ENCODE data around the gene SLC35F4.

Gene SLC35F4

GRCh38 chr14:57671021-57671420, 194.9 kb downstream of the SLC35F4 start:
- no peak overlapping the region for H3K4me3 ChIP-seq (ENCODE audit: insufficient read depth, low read depth, low read length, poor library complexity, severe bottlenecking)
- no peaks in the 10 kb centered on the region for H3K27me3 ChIP-seq (replicated peaks; ENCODE audit: control insufficient read depth, insufficient read depth, low read length, poor library complexity, severe bottlenecking)
- no peak overlapping the region for H3K27ac ChIP-seq (ENCODE audit: insufficient read depth, low read length, poor library complexity, severe bottlenecking)
- DNase-seq: no peak
- no peaks in the 10 kb centered on the region for H3K9me3 ChIP-seq (ENCODE audit: control insufficient read depth, low read length)
- H3K36me3 ChIP-seq (ENCODE audit: control insufficient read depth, insufficient read depth, low read length): no peaks in the 10 kb centered on the region
- no peaks in the 10 kb centered on the region for H3K4me1 ChIP-seq (ENCODE audit: control insufficient read depth, insufficient read depth, low read length, poor library complexity, severe bottlenecking)

- H3K27me3 ChIP-seq (replicated peaks; ENCODE audit: control insufficient read depth, insufficient read depth, low read length, poor library complexity, severe bottlenecking): no peaks in the 10 kb centered on the region
- H3K36me3 ChIP-seq (ENCODE audit: control insufficient read depth, insufficient read depth, low read length): no peaks in the 10 kb centered on the region
- no peak overlapping the region for H3K27ac ChIP-seq (ENCODE audit: insufficient read depth, low read length, poor library complexity, severe bottlenecking)
- H3K4me1 ChIP-seq (ENCODE audit: control insufficient read depth, insufficient read depth, low read length, poor library complexity, severe bottlenecking): no peaks in the 10 kb centered on the region
- no peaks in the 10 kb centered on the region for H3K9me3 ChIP-seq (ENCODE audit: control insufficient read depth, low read length)
- no peak overlapping the region for H3K4me3 ChIP-seq (ENCODE audit: insufficient read depth, low read depth, low read length, poor library complexity, severe bottlenecking)
- DNase-seq: no peak
Measured at GRCh38 chr14:57660208-57660607, 205.7 kb downstream of the SLC35F4 start.

- H3K27ac ChIP-seq (ENCODE audit: insufficient read depth, low read length, poor library complexity, severe bottlenecking): no peak overlapping the region
- no peaks in the 10 kb centered on the region for H3K9me3 ChIP-seq (ENCODE audit: control insufficient read depth, low read length)
- no peak for DNase-seq
- H3K36me3 ChIP-seq (ENCODE audit: control insufficient read depth, insufficient read depth, low read length): no peaks in the 10 kb centered on the region
- H3K27me3 ChIP-seq (replicated peaks; ENCODE audit: control insufficient read depth, insufficient read depth, low read length, poor library complexity, severe bottlenecking): no peaks in the 10 kb centered on the region
- H3K4me3 ChIP-seq (ENCODE audit: insufficient read depth, low read depth, low read length, poor library complexity, severe bottlenecking): no peak overlapping the region
- no peaks in the 10 kb centered on the region for H3K4me1 ChIP-seq (ENCODE audit: control insufficient read depth, insufficient read depth, low read length, poor library complexity, severe bottlenecking)
Measured at GRCh38 chr14:57659052-57659451, 206.8 kb downstream of the SLC35F4 start.

- Histone ChIP-seq H3K4me3 (ENCODE audit: insufficient read depth, low read depth, low read length, poor library complexity, severe bottlenecking) (no peak overlapping the region), H3K4me1 (ENCODE audit: control insufficient read depth, insufficient read depth, low read length, poor library complexity, severe bottlenecking) (no peaks in the 10 kb centered on the region), H3K27ac (ENCODE audit: insufficient read depth, low read length, poor library complexity, severe bottlenecking) (no peak overlapping the region), H3K36me3 (ENCODE audit: control insufficient read depth, insufficient read depth, low read length) (no peaks in the 10 kb centered on the region), H3K27me3 (replicated peaks; ENCODE audit: control insufficient read depth, insufficient read depth, low read length, poor library complexity, severe bottlenecking) (no peaks in the 10 kb centered on the region), H3K9me3 (ENCODE audit: control insufficient read depth, low read length) (no peaks in the 10 kb centered on the region)
- no peak for DNase-seq
Measured at GRCh38 chr14:57657487-57657886, 208.4 kb downstream of the SLC35F4 start.

- H3K27ac ChIP-seq (ENCODE audit: insufficient read depth, low read length, poor library complexity, severe bottlenecking): no peak overlapping the region
- no peaks in the 10 kb centered on the region for H3K9me3 ChIP-seq (ENCODE audit: control insufficient read depth, low read length)
- H3K4me3 ChIP-seq (ENCODE audit: insufficient read depth, low read depth, low read length, poor library complexity, severe bottlenecking): no peak overlapping the region
- H3K27me3 ChIP-seq (replicated peaks; ENCODE audit: control insufficient read depth, insufficient read depth, low read length, poor library complexity, severe bottlenecking): no peaks in the 10 kb centered on the region
- no peaks in the 10 kb centered on the region for H3K36me3 ChIP-seq (ENCODE audit: control insufficient read depth, insufficient read depth, low read length)
- DNase-seq: no peak
- H3K4me1 ChIP-seq (ENCODE audit: control insufficient read depth, insufficient read depth, low read length, poor library complexity, severe bottlenecking): no peaks in the 10 kb centered on the region
Measured at GRCh38 chr14:57656853-57657252, 209.0 kb downstream of the SLC35F4 start.

GRCh38 chr14:57652769-57653168, 213.1 kb downstream of the SLC35F4 start:
- Histone ChIP-seq H3K9me3 (ENCODE audit: control insufficient read depth, low read length) (no peaks in the 10 kb centered on the region), H3K4me3 (ENCODE audit: insufficient read depth, low read depth, low read length, poor library complexity, severe bottlenecking) (no peak overlapping the region), H3K27me3 (replicated peaks; ENCODE audit: control insufficient read depth, insufficient read depth, low read length, poor library complexity, severe bottlenecking) (no peaks in the 10 kb centered on the region), H3K4me1 (ENCODE audit: control insufficient read depth, insufficient read depth, low read length, poor library complexity, severe bottlenecking) (no peaks in the 10 kb centered on the region), H3K36me3 (ENCODE audit: control insufficient read depth, insufficient read depth, low read length) (no peaks in the 10 kb centered on the region), H3K27ac (ENCODE audit: insufficient read depth, low read length, poor library complexity, severe bottlenecking) (no peak overlapping the region)
- no peak for DNase-seq

GRCh38 chr14:57641776-57642175, 224.1 kb downstream of the SLC35F4 start:
- no peaks in the 10 kb centered on the region for H3K36me3 ChIP-seq (ENCODE audit: control insufficient read depth, insufficient read depth, low read length)
- no peak overlapping the region for H3K27ac ChIP-seq (ENCODE audit: insufficient read depth, low read length, poor library complexity, severe bottlenecking)
- H3K4me3 ChIP-seq (ENCODE audit: insufficient read depth, low read depth, low read length, poor library complexity, severe bottlenecking): no peak overlapping the region

GRCh38 chr14:57640036-57640435, 225.9 kb downstream of the SLC35F4 start:
- no peak overlapping the region for H3K4me3 ChIP-seq (ENCODE audit: insufficient read depth, low read depth, low read length, poor library complexity, severe bottlenecking)
- H3K36me3 ChIP-seq (ENCODE audit: control insufficient read depth, insufficient read depth, low read length): no peaks in the 10 kb centered on the region
- DNase-seq: no peak
- H3K27ac ChIP-seq (ENCODE audit: insufficient read depth, low read length, poor library complexity, severe bottlenecking): no peak overlapping the region
- H3K9me3 ChIP-seq (ENCODE audit: control insufficient read depth, low read length): no peaks in the 10 kb centered on the region
- no peaks in the 10 kb centered on the region for H3K27me3 ChIP-seq (replicated peaks; ENCODE audit: control insufficient read depth, insufficient read depth, low read length, poor library complexity, severe bottlenecking)
- H3K4me1 ChIP-seq (ENCODE audit: control insufficient read depth, insufficient read depth, low read length, poor library complexity, severe bottlenecking): no peaks in the 10 kb centered on the region

More at GRCh38 chr14:57641776-57642175, 224.1 kb downstream of the SLC35F4 start:
- H3K4me1 ChIP-seq (ENCODE audit: control insufficient read depth, insufficient read depth, low read length, poor library complexity, severe bottlenecking): no peaks in the 10 kb centered on the region
- DNase-seq: no peak
- no peaks in the 10 kb centered on the region for H3K9me3 ChIP-seq (ENCODE audit: control insufficient read depth, low read length)
- no peaks in the 10 kb centered on the region for H3K27me3 ChIP-seq (replicated peaks; ENCODE audit: control insufficient read depth, insufficient read depth, low read length, poor library complexity, severe bottlenecking)

- no peak overlapping the region for H3K4me3 ChIP-seq (ENCODE audit: insufficient read depth, low read depth, low read length, poor library complexity, severe bottlenecking)
- no peaks in the 10 kb centered on the region for H3K36me3 ChIP-seq (ENCODE audit: control insufficient read depth, insufficient read depth, low read length)
- H3K9me3 ChIP-seq (ENCODE audit: control insufficient read depth, low read length): no peaks in the 10 kb centered on the region
- no peak overlapping the region for H3K27ac ChIP-seq (ENCODE audit: insufficient read depth, low read length, poor library complexity, severe bottlenecking)
- H3K4me1 ChIP-seq (ENCODE audit: control insufficient read depth, insufficient read depth, low read length, poor library complexity, severe bottlenecking): no peaks in the 10 kb centered on the region
- no peaks in the 10 kb centered on the region for H3K27me3 ChIP-seq (replicated peaks; ENCODE audit: control insufficient read depth, insufficient read depth, low read length, poor library complexity, severe bottlenecking)
- DNase-seq: no peak
Measured at GRCh38 chr14:57637901-57638300, 228.0 kb downstream of the SLC35F4 start.

- Histone ChIP-seq H3K4me1 (ENCODE audit: control insufficient read depth, insufficient read depth, low read length, poor library complexity, severe bottlenecking) (no peaks in the 10 kb centered on the region), H3K36me3 (ENCODE audit: control insufficient read depth, insufficient read depth, low read length) (no peaks in the 10 kb centered on the region), H3K27ac (ENCODE audit: insufficient read depth, low read length, poor library complexity, severe bottlenecking) (no peak overlapping the region), H3K4me3 (ENCODE audit: insufficient read depth, low read depth, low read length, poor library complexity, severe bottlenecking) (no peak overlapping the region), H3K9me3 (ENCODE audit: control insufficient read depth, low read length) (no peaks in the 10 kb centered on the region), H3K27me3 (replicated peaks; ENCODE audit: control insufficient read depth, insufficient read depth, low read length, poor library complexity, severe bottlenecking) (no peaks in the 10 kb centered on the region)
- no peak for DNase-seq
Measured at GRCh38 chr14:57634335-57634734, 231.6 kb downstream of the SLC35F4 start.

GRCh38 chr14:57632649-57633048, 233.2 kb downstream of the SLC35F4 start:
- no peaks in the 10 kb centered on the region for H3K9me3 ChIP-seq (ENCODE audit: control insufficient read depth, low read length)
- no peaks in the 10 kb centered on the region for H3K27me3 ChIP-seq (replicated peaks; ENCODE audit: control insufficient read depth, insufficient read depth, low read length, poor library complexity, severe bottlenecking)
- H3K36me3 ChIP-seq (ENCODE audit: control insufficient read depth, insufficient read depth, low read length): no peaks in the 10 kb centered on the region
- no peak overlapping the region for H3K4me3 ChIP-seq (ENCODE audit: insufficient read depth, low read depth, low read length, poor library complexity, severe bottlenecking)
- no peak overlapping the region for H3K27ac ChIP-seq (ENCODE audit: insufficient read depth, low read length, poor library complexity, severe bottlenecking)
- no peaks in the 10 kb centered on the region for H3K4me1 ChIP-seq (ENCODE audit: control insufficient read depth, insufficient read depth, low read length, poor library complexity, severe bottlenecking)
- no peak for DNase-seq

Data from effector memory CD4-positive, alpha-beta T cell (primary cell).